ENCODE results near the gene MGRN1.

DNA sequence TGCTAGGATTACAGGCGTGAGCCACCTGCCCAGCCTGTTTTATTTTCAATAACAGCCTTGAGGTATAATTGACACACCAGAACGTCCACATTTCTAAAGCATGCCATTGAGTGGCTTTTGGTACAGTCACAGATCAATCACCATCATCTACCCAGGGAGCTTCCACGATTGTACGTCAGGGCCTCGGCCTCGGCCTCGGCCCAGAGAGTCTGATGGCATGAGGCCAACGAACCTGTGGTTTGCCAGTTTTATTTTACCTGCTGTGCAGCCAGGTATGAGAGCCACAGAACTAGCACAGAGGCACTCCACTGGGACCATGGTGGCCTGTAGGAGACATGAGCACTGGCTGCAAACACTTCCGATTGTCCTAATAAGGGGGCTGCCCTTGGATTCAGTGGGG is 18.3 kb upstream of the MGRN1 start:
- TF ChIP-seq, protein P1, sequence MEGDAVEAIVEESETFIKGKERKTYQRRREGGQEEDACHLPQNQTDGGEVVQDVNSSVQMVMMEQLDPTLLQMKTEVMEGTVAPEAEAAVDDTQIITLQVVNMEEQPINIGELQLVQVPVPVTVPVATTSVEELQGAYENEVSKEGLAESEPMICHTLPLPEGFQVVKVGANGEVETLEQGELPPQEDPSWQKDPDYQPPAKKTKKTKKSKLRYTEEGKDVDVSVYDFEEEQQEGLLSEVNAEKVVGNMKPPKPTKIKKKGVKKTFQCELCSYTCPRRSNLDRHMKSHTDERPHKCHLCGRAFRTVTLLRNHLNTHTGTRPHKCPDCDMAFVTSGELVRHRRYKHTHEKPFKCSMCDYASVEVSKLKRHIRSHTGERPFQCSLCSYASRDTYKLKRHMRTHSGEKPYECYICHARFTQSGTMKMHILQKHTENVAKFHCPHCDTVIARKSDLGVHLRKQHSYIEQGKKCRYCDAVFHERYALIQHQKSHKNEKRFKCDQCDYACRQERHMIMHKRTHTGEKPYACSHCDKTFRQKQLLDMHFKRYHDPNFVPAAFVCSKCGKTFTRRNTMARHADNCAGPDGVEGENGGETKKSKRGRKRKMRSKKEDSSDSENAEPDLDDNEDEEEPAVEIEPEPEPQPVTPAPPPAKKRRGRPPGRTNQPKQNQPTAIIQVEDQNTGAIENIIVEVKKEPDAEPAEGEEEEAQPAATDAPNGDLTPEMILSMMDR (conservative IDR thresholded peaks at IDR 0.05 in 1 of 2, IDR thresholded peaks at IDR 0.05 in 1 of 2; ENCODE audit: low read depth in 1 of 2, low read length in 2 of 2) = no peak
- no peak for TF ChIP-seq EZH2 (IDR thresholded peaks at IDR 0.05; ENCODE audit: low read length, missing control alignments)

Measured in fibroblast of lung (primary cell).